HG03135 (cell line): ENCODE measurements around the gene TRDN.
"Not testable (repeated sequence)": the region's sequence is repeated elsewhere in the genome, so short reads cannot be mapped to it uniquely, and the experiment has no call there.

Source experiments
- ATAC-seq: cut with Tn5 transposase; IDR thresholded peaks from one replicate; pipeline ENCODE4 v1.9.1; 2021; ENCODE audit warnings: mild to moderate bottlenecking, moderate library complexity; ENCODE audit not compliant: unreplicated experiment

The TRDN gene

DNA sequence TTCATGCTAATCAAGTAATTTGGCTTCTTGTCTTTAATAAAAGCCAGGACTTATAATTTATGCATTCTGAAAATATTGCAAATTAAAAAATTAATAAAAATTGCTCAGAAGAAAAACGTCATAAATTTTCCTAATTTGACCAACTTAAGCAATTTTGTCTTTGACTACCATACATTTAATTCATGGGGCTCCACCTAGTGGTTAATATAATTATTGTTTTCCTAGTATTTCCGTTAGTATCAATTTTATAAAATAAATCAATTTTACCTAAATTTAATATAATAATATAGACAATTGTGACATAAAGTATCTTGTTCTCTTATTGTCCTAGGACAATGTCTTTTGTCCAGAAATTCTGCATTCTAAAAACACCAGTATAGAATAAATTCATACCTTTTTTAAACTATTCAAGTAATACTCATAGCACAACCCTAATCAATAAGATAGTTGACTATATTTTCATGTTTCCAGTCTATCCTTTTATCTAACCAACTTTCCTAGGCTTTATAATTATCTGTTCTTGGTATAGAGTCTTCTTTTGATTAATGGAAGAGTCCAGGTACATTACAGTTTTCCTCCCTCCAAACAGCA, 319.9 kb downstream of the TRDN start:
- no peak for ATAC-seq

DNA sequence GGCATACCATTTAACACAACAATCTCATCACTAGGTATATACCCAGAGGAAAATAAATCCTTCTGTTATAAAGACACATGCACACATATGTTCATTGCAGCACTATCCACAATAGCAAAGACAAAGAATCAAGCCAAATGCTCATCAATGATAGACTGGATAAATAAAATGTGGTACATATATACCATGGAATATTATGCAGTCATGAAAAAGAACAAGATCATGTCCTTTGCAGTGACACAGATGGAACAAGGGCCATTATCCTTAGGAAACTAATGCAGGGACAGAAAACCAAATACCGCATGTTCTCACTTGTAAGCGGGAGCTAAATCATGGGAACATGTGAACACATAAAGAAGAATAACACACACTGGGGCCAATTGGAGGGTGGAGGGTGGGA, 322.3 kb downstream of the TRDN start:
- ATAC-seq = not testable (repeated sequence)

DNA sequence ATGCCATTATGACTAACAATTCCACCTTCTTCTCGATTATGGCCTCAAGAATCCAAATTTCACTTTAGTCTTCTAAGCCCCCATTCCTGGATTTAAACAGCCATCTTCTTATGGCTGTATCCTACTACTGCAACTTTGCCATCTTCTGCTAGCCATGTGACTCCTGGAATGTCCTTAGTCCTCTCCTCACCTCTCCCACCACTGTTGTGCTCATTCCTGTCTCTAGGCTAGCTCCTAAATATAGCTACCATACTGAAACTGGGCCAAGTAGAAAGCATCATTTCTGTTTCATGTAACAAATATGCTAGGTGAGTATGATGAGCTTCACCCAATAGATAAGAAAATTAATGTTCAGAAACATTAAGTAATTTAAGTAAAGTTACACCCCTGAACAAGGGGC, 327.6 kb downstream of the TRDN start:
- no peak for ATAC-seq

DNA sequence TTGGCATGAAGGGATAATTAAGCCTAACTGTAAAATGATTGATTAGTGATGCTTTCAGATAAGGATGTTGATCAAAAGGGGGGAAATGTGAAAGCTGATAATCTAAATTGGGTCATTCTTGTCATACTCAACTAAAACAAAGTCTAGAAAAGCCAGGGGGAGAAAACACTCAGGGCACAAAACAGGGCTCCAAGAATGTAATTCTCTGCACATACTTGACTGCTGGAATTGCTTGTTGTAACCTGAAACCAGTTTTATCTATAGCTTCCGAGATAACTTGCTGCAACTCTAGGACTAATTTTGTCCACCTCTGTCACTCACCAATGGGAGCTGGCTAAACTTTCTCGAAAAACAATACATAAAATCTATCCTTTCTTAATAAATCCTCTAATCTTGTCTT, 330.4 kb downstream of the TRDN start:
- no peak for ATAC-seq

DNA sequence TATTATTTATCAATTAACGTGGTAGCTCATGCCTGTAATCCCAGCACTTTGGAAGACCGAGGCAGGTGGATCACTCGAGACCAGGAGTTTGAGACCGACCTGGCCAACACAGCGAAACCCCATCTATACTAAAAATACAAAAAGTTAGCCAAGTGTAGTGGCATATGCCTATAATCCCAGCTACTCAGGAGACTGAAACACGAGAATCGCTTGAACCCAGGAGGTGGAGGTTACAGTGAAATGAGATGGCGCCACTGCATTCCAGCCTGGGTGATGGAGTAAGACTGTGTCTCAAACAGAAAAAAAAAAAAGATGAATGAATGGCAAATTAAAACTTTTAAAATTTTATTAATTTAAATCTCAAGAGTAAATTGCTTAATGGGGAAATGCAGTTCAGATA, 341.1 kb downstream of the TRDN start:
- ATAC-seq = no peak

DNA sequence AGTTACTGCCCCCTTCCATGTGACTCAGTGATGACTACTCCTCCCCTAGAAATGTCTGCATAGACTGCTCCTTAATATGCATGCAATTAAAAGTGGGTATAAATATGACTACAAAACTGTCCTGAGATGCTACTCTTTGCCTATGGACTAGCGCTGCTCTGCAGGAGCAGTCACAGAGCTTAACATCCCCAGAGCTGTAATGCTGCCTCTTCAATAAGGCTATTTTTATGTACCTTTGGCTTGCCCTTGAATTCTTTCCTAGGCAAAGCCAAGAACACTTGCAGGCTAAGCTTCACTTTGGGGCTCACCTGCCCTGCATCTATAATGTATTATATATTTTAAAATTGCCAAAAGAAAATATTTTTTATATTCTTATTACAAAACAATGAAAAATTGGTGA, 341.6 kb downstream of the TRDN start:
- no peak for ATAC-seq

DNA sequence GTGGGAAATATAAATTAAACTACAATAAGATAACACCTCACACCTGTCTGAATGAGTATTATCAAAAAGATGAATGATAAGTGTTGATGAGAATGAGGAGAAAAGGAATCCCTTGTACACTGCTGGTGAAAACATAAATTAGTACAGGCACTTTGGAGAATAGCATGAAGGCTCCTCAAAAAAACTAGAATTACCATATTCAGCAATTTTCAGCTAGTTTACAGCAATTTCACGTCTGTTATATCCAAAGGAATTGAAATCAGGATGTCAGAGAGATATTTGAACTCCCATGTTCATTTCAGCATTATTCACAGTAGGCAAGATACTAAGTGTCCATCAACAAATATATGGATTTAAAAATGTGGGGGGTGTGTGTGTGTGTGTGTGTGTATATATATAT, 348.1 kb downstream of the TRDN start:
- no peak for ATAC-seq

DNA sequence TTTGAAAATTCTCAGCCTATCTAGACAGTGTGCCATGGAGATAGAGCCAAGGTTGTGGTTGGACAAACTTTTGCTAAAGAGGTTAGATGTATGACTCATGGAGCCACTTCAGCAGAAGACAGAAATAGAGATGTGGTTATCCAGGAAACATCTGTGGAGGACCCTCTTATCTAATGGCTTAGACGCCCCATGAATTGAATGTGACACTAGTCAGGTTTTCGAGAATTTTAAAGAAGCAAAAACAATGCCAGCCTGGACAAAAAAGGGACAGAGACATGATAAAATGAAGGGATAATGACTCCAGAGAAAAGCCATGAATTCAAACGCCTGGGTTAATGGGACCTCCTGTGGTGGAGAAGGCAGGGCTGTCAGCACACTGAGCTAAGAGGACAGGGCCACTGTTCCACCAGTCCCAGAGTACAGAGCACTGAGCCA, 360.2 kb downstream of the TRDN start:
- no peak for ATAC-seq

DNA sequence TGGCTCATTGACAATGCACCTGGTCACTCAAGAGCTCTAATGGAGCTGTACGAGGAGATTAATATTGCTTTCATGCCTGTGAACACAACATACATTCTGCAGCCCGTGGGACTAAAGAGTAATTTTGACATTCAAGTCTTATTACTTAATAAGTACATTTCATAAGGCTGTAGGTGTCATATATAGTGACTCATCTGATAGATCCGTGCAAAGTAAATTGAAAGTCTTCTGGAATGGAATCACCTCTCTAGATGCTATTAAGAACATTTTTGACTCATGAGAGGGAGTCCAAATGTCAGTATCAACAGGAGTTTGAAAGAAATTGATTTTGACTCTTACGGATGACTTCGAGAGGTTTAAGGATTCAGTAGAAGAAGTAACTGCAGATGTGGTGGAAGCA, 372.8 kb downstream of the TRDN start:
- ATAC-seq = no peak

DNA sequence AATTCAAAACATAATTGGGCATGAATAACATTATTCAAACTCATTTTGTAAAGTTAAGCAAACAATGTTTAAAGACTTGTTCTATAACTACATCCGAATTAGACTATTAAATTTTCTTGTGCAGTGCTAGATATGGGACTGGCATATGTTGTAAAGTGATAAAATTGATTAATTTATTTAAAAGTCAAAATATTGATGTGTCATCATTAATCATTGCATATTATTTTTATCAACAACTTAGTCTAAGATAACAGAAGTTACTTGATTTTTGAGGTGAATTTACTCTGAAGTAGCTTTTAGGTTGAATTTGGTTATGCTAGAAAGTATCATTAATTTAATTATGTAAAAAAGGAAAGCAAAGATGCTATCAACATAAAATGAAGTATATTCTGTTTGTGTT, 396.1 kb downstream of the TRDN start:
- ATAC-seq = no peak

DNA sequence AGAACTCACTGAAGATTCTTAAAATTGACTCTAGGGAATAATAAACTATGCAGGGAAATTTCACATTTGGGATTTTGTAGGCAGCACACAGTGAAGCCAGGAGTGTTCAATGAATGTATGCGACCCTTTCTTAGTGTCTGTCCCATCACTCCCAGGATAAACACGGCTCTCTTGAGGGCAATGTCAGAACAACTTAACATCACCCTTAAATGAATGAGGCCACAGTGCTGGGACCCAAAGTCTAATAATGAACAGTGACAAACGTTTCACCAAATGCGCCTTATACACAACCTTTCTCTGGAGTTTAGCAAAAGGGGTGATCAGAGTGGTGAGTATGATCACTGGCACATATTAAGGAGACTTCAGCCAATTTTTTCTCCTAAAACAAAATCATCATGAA, 403.4 kb downstream of the TRDN start:
- ATAC-seq = no peak

DNA sequence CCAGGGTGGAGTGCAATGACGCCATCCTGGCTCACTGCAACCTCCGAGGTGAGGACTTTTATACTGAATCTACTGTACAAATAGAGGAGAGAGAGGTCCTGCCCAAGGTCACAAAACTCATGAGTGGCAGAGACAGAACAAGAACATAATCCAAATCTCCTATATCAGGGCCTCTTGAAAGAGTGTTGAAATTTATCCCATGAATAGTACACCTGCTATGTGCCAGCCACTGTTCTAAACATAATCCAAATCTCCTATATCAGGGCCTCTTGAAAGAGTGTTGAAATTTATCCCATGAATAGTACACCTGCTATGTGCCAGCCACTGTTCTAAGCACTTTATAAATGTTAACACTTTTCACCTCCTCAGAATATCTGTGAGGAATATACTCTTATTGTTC, 409.0 kb downstream of the TRDN start:
- ATAC-seq = not testable (repeated sequence)

DNA sequence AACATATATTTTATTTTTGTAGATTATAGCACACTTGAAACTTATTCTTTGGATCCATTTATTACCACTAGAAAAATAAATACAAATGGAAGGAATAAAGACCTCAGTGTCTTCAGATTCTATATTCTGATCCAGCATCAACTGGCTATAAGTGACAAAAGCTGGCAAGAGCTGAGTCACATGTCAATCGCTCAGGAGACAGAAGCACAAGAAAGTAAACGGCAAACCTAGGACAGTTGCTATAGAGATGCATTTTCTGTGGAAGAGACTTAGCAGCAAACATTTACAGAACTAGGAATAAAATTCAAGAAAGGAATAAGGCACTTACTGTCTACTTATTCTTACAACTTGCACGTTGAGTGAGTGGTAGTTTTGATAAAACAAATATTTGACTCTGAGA, 410.4 kb downstream of the TRDN start:
- no peak for ATAC-seq

DNA sequence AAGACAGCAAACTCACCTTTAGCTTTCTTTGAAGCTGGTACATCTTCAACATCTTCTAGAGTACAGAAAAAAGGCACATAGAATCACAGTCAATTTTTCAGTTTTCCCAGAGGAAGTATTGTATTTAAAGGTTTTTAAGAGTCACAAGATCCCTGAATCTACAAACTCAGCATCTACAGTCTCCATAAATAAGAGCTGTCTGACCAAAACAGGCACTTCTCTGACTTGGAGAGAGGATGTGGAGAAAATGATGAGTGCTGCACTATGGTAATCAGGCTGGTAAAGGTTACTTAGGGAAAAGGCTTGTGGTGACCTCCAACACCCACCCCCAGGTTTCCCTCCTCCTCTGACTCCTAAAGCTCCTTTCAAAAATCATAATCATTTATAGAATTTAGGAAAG, 412.7 kb downstream of the TRDN start:
- no peak for ATAC-seq

DNA sequence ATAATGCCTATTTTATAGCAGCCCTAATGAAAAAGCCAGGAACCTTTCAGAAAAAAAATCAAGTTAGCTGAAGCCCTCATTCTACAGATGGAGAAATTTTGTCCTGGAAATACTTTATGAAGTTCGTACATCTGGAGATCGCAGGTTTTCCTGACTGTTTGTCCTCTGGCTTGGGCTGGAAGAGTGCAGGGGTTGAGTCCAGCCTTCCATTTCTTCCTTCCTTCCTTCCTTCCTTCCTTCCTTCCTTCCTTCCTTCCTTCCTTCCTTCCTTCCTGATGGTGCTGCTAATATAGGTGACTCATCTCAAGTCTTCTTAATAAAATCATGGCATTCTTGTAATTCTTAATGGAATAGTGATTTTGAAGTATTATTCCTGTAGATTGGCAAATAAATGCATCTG, 413.3 kb downstream of the TRDN start:
- ATAC-seq = no peak

DNA sequence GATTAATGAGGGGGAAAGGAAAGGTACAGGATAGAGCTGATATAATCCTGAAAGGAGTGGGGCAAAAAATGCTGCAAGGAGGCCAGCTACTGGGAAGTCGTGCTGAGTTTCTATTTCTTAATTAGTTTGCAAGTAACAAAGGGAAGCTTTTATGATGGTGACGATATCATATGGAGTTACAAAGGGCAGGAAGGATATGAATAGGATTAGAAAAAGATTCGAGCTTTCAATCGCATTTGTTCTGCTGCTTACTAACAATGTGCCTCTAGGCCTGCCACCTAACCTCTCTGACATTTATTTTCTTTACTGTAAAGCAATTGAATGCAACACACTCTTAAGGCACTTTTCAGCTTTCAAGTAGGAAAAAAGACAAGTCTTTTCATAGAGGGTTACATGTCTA, 421.5 kb downstream of the TRDN start:
- no peak for ATAC-seq

DNA sequence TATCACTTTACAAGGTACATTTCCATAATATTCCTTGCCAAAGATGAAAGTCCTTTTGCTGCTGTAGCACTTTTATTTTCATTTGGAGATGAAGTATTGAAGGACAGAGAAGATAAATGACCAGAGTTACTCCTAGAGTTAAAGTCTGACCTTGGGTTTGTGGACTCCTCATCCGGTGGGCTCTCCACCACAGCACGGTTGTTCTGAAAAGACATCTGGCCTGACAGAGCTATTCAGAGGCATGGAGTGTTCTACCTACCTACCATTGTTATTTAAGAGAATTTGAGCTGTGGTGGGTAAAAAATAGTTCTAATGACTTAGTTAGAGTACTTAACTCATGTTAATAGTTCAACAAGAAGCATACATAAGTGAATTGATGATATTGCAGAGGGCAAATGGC, 422.3 kb downstream of the TRDN start:
- ATAC-seq = no peak

DNA sequence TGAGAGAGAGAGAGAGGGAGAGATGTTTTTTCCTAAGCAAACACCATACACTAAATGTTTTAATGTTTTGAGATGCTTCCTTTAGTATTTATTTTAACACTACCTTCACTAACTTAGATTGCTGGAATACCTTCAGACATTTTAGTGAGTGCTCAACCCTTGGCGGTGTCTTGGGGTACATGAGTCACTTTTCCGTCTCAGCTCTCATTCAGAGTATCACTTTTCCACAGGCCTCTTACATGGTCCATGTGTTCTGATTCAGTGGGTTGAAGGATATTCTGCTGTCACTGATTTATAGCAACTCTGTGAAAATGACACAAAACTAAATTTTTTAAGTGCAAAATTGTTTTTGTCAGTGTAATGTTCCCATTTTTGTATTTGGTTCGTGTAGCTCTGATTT, 422.8 kb downstream of the TRDN start:
- no peak for ATAC-seq

DNA sequence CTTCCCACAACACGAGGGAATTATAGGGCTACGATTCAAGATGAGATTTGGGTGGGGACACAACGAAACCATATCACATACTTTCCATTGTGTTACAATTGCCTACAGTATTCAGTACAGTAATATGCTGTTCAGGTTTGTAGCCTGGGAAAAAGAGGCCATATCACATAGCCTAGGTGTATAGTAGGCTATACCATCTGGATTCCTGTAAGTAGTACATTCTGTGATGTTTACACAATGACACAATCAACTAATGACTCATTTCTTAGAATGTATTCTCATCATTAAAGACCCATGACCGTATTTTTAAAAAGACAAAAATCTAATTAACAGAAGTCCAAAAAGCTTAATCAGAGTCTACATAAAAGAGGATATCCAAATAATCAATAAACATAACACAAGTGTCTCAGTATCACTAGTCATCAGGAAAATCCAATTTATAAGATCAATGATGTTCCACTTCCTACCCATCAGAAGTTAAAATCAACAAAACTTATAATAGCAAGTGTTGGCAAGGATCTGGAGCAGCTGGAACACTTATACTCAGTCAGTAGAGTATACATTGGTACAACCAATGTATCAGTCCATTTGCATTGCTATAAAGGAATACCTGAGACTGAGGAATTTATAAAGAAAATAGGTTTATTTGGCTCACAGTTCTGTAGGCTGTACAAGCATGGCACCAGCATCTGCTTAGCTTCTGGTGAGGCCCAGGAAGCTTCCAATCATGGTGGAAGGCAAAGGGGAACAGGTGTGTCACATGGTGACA, 424.8 kb downstream of the TRDN start:
- no peak for ATAC-seq

DNA sequence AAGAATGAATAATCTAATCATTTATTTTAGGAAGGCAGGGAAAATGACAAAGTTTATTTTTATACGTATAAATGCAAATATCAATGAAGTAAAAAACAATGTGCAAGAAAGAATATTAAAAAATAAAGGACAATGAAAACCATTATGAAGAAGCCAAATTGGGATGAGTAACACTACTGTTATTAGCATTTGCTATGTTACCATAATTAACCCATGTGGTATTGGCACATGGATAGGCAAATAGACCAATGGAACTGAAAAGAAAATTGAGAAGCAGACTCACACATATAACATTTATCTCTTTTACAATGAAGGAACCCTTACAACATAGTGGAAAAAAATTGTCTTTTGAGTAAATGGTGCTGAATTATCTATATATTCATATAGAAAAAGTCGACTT, 426.1 kb downstream of the TRDN start:
- no peak for ATAC-seq

DNA sequence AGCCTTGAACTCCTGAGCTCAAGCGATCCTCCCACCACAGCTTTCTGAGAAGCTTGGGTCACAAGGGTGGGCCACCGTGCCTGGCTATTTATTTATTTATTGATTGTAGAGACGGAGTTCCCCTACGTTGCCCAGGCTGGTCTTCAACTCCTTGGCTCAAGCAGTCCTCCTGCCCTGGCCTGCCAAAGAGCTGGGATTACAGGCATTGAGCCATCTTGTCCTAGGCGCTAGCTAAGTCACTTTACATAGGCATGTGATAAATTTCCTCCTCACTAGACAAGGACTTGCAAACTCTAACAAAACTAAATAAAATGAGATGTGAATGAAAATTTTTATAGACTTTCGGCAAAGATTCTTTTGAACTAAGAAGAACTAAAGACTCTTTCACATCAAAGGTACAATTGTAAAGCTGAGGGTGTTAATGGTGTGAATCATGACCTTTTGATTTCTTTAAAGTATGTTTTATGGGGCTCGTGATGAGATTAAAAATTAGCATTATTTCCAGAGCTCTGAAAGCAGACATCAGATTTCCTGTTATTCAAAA, 428.7 kb downstream of the TRDN start:
- ATAC-seq = no peak

DNA sequence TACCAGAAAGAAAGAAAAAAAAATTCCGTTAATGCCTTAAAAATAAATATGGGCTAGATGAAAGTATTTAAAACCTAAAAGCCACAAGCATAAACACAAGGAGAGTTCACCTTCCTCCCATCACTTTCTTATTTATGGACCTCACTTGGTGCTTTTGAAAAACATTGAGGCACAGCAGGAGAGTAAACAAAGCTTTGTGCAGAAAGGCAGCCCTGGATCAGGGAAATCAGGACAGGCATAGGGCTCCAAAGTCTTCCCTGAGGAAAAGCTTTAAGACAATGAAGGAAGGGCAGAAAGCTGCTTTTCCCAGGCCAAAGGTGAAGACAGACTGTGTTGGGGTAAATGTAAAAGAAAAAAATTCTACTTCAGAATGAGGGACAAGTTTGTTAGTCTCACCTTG, 432.8 kb downstream of the TRDN start:
- no peak for ATAC-seq
